ENCODE data around the gene RPS6KA2. TPM values are rescaled to one million over a fixed set of nuclear protein-coding genes. Genes with fewer than 3 reads are reported as not detected.

RPS6KA2 gene
- total and polyA plus RNA-seq, 2 experiments from 2014 or later: 12.5 to 25.3 TPM

- H3K27ac Mint-ChIP-seq: no peak overlapping the region
- peaks cover 20% of the 10 kb centered on the region for H3K4me1 Mint-ChIP-seq
- no peak overlapping the region for H3K4me3 ChIP-seq
- no peak overlapping the region for H3K4me2 ChIP-seq
- H3K79me2 ChIP-seq (replicated peaks; ENCODE audit: insufficient read depth): peaks cover 27% of the 10 kb centered on the region
- H3K9me2 ChIP-seq (ENCODE audit: insufficient read depth): no peaks in the 10 kb centered on the region
- H3K27me3 ChIP-seq (ENCODE audit: insufficient read depth): no peaks in the 10 kb centered on the region
- H3K36me3 ChIP-seq (ENCODE audit: insufficient read depth): no peaks in the 10 kb centered on the region
- H3K9me3 Mint-ChIP-seq: peaks cover 3% of the 10 kb centered on the region; the same call in 2 of the 3 replicates
- no peak for TF ChIP-seq ZNF114 (CRISPR knock-in tag; IDR thresholded peaks at IDR 0.05)
- H3K27ac ChIP-seq (ENCODE audit: low read depth): no peak overlapping the region
- no peaks in the 10 kb centered on the region for H3K36me3 Mint-ChIP-seq (ENCODE audit: low read depth)
- H3K27me3 Mint-ChIP-seq (ENCODE audit: insufficient read depth, low read depth, poor library complexity): no peaks in the 10 kb centered on the region
- no peak overlapping the region for H3K4me3 Mint-ChIP-seq
- ATAC-seq (no peak), DNase-seq (ENCODE audit: low spot score) (no peak)
- H2AFZ ChIP-seq: no peak overlapping the region
- H4K20me1 ChIP-seq (replicated peaks; ENCODE audit: insufficient read depth): no peaks in the 10 kb centered on the region
- H3F3A ChIP-seq (replicated peaks; ENCODE audit: low read depth): no peaks in the 10 kb centered on the region
- H3K4me1 ChIP-seq (ENCODE audit: insufficient read depth): peaks cover 17% of the 10 kb centered on the region
These were observed 249.3 kb downstream of the RPS6KA2 start for GRCh38 chr6:166377721-166378120.

GRCh38 chr6:166375013-166375412 is 252.0 kb downstream of the RPS6KA2 start:
- H3K4me3 Mint-ChIP-seq: no peak overlapping the region
- DNase-seq (ENCODE audit: low spot score) (no peak), ATAC-seq (no peak)
- H3K27me3 Mint-ChIP-seq (ENCODE audit: insufficient read depth, low read depth, poor library complexity): no peaks in the 10 kb centered on the region
- Histone ChIP-seq H3K4me1 (ENCODE audit: insufficient read depth) (peaks cover 9% of the 10 kb centered on the region), H3K27ac (ENCODE audit: low read depth) (no peak overlapping the region; the same call in 1 of the 2 replicates), H3K27me3 (ENCODE audit: insufficient read depth) (no peaks in the 10 kb centered on the region), H3K4me2 (no peak overlapping the region), H3K4me3 (no peak overlapping the region), H2AFZ (no peak overlapping the region), H3K79me2 (replicated peaks; ENCODE audit: insufficient read depth) (peaks cover 16% of the 10 kb centered on the region), H4K20me1 (replicated peaks; ENCODE audit: insufficient read depth) (no peaks in the 10 kb centered on the region), H3K9me2 (ENCODE audit: insufficient read depth) (no peaks in the 10 kb centered on the region), H3K36me3 (ENCODE audit: insufficient read depth) (no peaks in the 10 kb centered on the region), H3F3A (replicated peaks; ENCODE audit: low read depth) (no peaks in the 10 kb centered on the region)
- no peak for TF ChIP-seq NANOG (IDR thresholded peaks at IDR 0.05; ENCODE audit: borderline replicate concordance)
- TF ChIP-seq CREB1 (CRISPR knock-in tag; IDR thresholded peaks at IDR 0.05; ENCODE audit: low read depth): no peak
- TF ChIP-seq ZNF462 (CRISPR knock-in tag; IDR thresholded peaks at IDR 0.05): no peak
- no peak for TF ChIP-seq EZH2phosphoT487 (IDR thresholded peaks at IDR 0.05; ENCODE audit: unreplicated experiment)
- no peak for TF ChIP-seq ETS1 (IDR thresholded peaks at IDR 0.05)
- TF ChIP-seq ZNF114 (CRISPR knock-in tag; IDR thresholded peaks at IDR 0.05): no peak
- peaks cover 3% of the 10 kb centered on the region; the same call in 2 of the 3 replicates for H3K9me3 Mint-ChIP-seq
- peak overlapping the region; percentile 19; the same call in 1 of the 2 replicates for H3K27ac Mint-ChIP-seq
- peaks cover 15% of the 10 kb centered on the region for H3K4me1 Mint-ChIP-seq
- no peaks in the 10 kb centered on the region for H3K36me3 Mint-ChIP-seq (ENCODE audit: low read depth)
